Measurements from ENCODE around the gene MRPL19.

- TF ChIP-seq CTCF (conservative IDR thresholded peaks at IDR 0.05), result no peak
- no peak for TF ChIP-seq ZFX (IDR thresholded peaks at IDR 0.05)
These were observed 29.9 kb downstream of the MRPL19 start for GRCh38 chr2:75676464-75676863.
